Measurements from ENCODE around the gene TBC1D1.

TBC1D1 gene, protein sequence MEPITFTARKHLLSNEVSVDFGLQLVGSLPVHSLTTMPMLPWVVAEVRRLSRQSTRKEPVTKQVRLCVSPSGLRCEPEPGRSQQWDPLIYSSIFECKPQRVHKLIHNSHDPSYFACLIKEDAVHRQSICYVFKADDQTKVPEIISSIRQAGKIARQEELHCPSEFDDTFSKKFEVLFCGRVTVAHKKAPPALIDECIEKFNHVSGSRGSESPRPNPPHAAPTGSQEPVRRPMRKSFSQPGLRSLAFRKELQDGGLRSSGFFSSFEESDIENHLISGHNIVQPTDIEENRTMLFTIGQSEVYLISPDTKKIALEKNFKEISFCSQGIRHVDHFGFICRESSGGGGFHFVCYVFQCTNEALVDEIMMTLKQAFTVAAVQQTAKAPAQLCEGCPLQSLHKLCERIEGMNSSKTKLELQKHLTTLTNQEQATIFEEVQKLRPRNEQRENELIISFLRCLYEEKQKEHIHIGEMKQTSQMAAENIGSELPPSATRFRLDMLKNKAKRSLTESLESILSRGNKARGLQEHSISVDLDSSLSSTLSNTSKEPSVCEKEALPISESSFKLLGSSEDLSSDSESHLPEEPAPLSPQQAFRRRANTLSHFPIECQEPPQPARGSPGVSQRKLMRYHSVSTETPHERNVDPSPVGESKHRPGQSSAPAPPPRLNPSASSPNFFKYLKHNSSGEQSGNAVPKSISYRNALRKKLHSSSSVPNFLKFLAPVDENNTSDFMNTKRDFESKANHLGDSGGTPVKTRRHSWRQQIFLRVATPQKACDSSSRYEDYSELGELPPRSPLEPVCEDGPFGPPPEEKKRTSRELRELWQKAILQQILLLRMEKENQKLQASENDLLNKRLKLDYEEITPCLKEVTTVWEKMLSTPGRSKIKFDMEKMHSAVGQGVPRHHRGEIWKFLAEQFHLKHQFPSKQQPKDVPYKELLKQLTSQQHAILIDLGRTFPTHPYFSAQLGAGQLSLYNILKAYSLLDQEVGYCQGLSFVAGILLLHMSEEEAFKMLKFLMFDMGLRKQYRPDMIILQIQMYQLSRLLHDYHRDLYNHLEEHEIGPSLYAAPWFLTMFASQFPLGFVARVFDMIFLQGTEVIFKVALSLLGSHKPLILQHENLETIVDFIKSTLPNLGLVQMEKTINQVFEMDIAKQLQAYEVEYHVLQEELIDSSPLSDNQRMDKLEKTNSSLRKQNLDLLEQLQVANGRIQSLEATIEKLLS (N-terminal part only)

GRCh38 chr4:37890801-37891259 is at the start of gene TBC1D1:
TBC1D1 (plus strand) TSS chr4:37891084; CDS start chr4:37902096, 11,012 bp downstream.
- in situ Hi-C loops (cut with HindIII; ENCODE audit: low sequenced_read_pairs), result no loop called here

GRCh38 chr4:37844204-37844603 is 46.7 kb upstream of the TBC1D1 start:
- in situ Hi-C loops (cut with HindIII; ENCODE audit: low sequenced_read_pairs), result no loop called here

DNA sequence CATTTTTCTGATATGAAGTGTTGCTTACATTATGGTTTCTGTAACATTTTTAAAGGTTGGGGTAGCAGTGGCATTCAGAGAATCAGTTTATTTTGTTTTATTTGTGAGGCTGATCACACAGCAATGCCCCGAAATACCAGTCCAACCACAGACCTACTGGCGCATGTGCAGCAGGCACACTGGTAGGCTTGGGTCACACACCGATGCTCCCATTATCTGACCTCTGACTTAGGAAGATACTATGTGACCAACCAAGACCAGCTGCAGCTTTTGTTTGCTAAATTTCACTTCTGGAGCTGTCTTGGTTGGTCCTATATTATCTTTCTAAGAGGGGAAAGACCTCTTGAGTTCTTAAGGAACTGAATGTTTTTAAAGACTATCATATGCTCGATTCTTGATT is 45.7 kb upstream of the TBC1D1 start:
- in situ Hi-C loops (cut with HindIII; ENCODE audit: low sequenced_read_pairs), result no loop called here

DNA sequence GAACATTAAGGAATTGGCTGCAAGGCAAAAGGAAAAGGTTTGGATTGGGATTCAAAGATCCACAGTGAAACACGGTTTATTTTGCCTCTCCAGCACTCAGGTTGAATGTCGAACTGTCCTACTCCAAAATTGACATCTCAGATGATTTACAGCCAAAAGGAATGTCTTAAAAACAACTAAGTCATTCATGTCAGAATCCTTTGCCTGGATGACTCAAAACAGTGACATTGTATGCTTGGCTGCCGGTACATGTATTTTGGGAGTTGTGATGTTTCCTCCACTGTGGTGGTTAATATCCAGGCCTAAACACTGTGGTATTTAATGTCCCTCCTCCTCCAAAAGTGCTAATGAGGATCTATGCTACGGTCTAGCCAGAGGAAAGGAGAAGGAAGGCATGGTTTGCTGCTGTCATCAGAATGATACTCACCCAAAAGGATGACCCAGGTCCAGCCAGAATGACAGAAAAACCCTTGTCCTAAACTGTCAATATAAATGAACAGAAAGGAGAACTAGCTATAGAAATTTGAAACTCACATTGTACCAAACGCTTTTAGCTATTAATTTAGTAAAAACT is 43.5 kb upstream of the TBC1D1 start:
- in situ Hi-C loops (cut with HindIII; ENCODE audit: low sequenced_read_pairs), result no loop called here

DNA sequence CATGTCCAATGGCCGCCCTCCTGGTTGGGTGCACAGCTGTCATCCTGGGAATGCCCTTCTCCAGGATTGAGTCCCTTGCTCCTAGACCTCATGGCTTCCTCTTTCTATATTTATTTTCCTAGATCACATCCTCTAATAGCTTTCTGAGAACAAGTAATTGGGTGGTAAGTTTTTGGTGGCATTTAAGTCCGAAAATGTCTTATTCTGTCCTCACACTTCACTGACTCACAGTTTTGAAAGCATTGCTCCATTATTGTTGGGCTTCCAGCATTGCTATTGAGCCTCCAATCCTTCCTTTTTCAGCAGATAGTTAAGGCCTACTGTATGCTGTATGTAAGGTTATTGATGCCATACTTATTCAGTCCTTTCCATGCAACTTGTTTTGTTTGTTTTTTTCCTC is 38.5 kb upstream of the TBC1D1 start:
- in situ Hi-C loops (cut with HindIII; ENCODE audit: low sequenced_read_pairs), result no loop called here

- in situ Hi-C loops (cut with HindIII; ENCODE audit: low sequenced_read_pairs), result no loop called here
Observed at GRCh38 chr4:37858112-37858511, 32.8 kb upstream of the TBC1D1 start.

GRCh38 chr4:37858872-37859271 is 32.0 kb upstream of the TBC1D1 start:
- in situ Hi-C loops (cut with HindIII; ENCODE audit: low sequenced_read_pairs), result no loop called here

- in situ Hi-C loops (cut with HindIII; ENCODE audit: low sequenced_read_pairs), result no loop called here
Observed at GRCh38 chr4:37860266-37860665, 30.6 kb upstream of the TBC1D1 start.

GRCh38 chr4:37862961-37863360 is 27.9 kb upstream of the TBC1D1 start:
- in situ Hi-C loops (cut with HindIII; ENCODE audit: low sequenced_read_pairs), result no loop called here

GRCh38 chr4:37864786-37865185 is 26.1 kb upstream of the TBC1D1 start:
- in situ Hi-C loops (cut with HindIII; ENCODE audit: low sequenced_read_pairs), result no loop called here

GRCh38 chr4:37865450-37865849 is 25.4 kb upstream of the TBC1D1 start:
- in situ Hi-C loops (cut with HindIII; ENCODE audit: low sequenced_read_pairs), result no loop called here

- in situ Hi-C loops (cut with HindIII; ENCODE audit: low sequenced_read_pairs), result no loop called here
Observed at GRCh38 chr4:37867102-37867501, 23.8 kb upstream of the TBC1D1 start.

- in situ Hi-C loops (cut with HindIII; ENCODE audit: low sequenced_read_pairs), result no loop called here
Observed at GRCh38 chr4:37868238-37868637, 22.6 kb upstream of the TBC1D1 start.

GRCh38 chr4:37872310-37872988 is 18.4 kb upstream of the TBC1D1 start:
- in situ Hi-C loops (cut with HindIII; ENCODE audit: low sequenced_read_pairs), result no loop called here

GRCh38 chr4:37873386-37873785 is 17.5 kb upstream of the TBC1D1 start:
- in situ Hi-C loops (cut with HindIII; ENCODE audit: low sequenced_read_pairs), result no loop called here

- in situ Hi-C loops (cut with HindIII; ENCODE audit: low sequenced_read_pairs), result no loop called here
Observed at GRCh38 chr4:37876156-37876555, 14.7 kb upstream of the TBC1D1 start.

DNA sequence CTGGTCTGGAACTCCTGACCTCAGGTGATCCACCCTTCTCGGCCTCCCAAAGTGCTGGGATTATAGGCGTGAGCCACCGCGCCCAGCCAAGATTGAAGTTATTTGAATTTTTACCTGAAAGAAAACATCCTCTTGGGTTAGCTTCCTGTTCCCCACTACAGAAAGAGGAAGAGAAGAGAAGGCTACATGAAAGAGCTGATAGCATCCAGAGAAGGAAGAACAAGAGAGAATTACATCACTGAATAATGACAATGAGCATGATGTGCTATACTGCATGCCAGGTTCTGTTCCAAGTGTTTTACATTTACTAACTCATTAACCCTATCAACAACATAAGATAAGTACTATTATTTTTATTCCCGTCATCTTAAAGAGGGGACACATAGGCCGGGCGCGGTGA is 11.5 kb upstream of the TBC1D1 start:
- in situ Hi-C loops (cut with HindIII; ENCODE audit: low sequenced_read_pairs), result no loop called here

- in situ Hi-C loops (cut with HindIII; ENCODE audit: low sequenced_read_pairs), result no loop called here
Observed at GRCh38 chr4:37881811-37882210, 9.1 kb upstream of the TBC1D1 start.

- in situ Hi-C loops (cut with HindIII; ENCODE audit: low sequenced_read_pairs), result no loop called here
Observed at GRCh38 chr4:37882665-37883296, 8.1 kb upstream of the TBC1D1 start.
